Naive thymus-derived CD4-positive, alpha-beta T cell (primary cell): Measurements from ENCODE around the gene PSMB3. TPM values are rescaled to one million over a fixed set of nuclear protein-coding genes. Genes with fewer than 3 reads are reported as not detected.

ENCODE experiments used
- microRNA-seq: library from miRNA; unstranded; fragments of <30 nt; microRNA quantifications from one replicate; pipeline ENCODE4 v1.2.0, GENCODE V29; 2022; ENCODE audit warnings: borderline microRNAs expressed
- polyA plus RNA-seq, 2 donors: library from polyadenylated mRNA; unstranded; fragments of 300-500 nt; fragmentation: Illumina TruSeq; gene quantifications; one replicate each; pipeline ENCODE4 v1.2.3, GENCODE V29; 2021
- total RNA-seq, 6 experiments: library from RNA in 5 of 6; stranded (reverse) in 5 of 6; gene quantifications; 1 replicate in 5 of 6; 2 replicates in 1 of 6; pipeline ENCODE4 v1.2.3 and lab custom pipeline; 2021 to 2026

PSMB3 gene
- total and polyA plus RNA-seq, 7 experiments from 2014 or later, result 60.8 to 410 (median 102) TPM

Small RNA genes within 50 kb of the gene (microRNA-seq; reads per million reads assigned to microRNA genes)
- gene MIR4726, result not detected

Other genes starting within 250 kb of the PSMB3 start
- gene SRCIN1, start 146.8 kb upstream of the PSMB3 start, total RNA-seq, result under 1 TPM in 4 of 5 experiments, not detected in 1; 0.15 to 0.40 (median 0.23) TPM
- gene SRCIN1, start 146.8 kb upstream of the PSMB3 start, polyA plus RNA-seq, result not detected
- gene EPOP, start 77.8 kb upstream of the PSMB3 start, total RNA-seq, result 10 to 100 TPM in 1 of 5 experiments, under 1 TPM in 4; 0.19 to 13.4 (median 0.34) TPM
- gene EPOP, start 77.8 kb upstream of the PSMB3 start, polyA plus RNA-seq, result not detected
- 100 to 1,000 TPM; 287 to 533 (median 384) TPM for gene MLLT6, start 47.5 kb upstream of the PSMB3 start, total RNA-seq
- 10 to 100 TPM; 10.2 to 11.7 TPM for gene MLLT6, start 47.5 kb upstream of the PSMB3 start, polyA plus RNA-seq
- gene CISD3, start 22.4 kb upstream of the PSMB3 start, total RNA-seq, result 10 to 100 TPM in 3 of 5 experiments, 1 to 10 TPM in 2; 8.0 to 39.6 (median 12.9) TPM
- gene CISD3, start 22.4 kb upstream of the PSMB3 start, polyA plus RNA-seq, result 10 to 100 TPM; 33.0 to 39.0 TPM
- 1 to 10 TPM in 1 of 5 experiments, under 1 TPM in 1, not detected in 3; 0.34 to 2.7 TPM for gene PCGF2, start 4.4 kb upstream of the PSMB3 start, total RNA-seq
- under 1 TPM in 1 of 2 donors, not detected in 1; 0.09 TPM for gene PCGF2, start 4.4 kb upstream of the PSMB3 start, polyA plus RNA-seq
- gene PIP4K2B, start 46.8 kb downstream of the PSMB3 start, total RNA-seq, result 10 to 100 TPM; 32.4 to 67.9 (median 49.1) TPM
- gene PIP4K2B, start 46.8 kb downstream of the PSMB3 start, polyA plus RNA-seq, result 10 to 100 TPM; 17.5 to 18.6 TPM
- 10 to 100 TPM; 33.0 to 69.5 (median 53.4) TPM for gene CWC25, start 72.6 kb downstream of the PSMB3 start, total RNA-seq
- gene CWC25, start 72.6 kb downstream of the PSMB3 start, polyA plus RNA-seq, result 1 to 10 TPM; 5.0 to 8.5 TPM
- gene RPL23, start 101.0 kb downstream of the PSMB3 start, total RNA-seq, result 1,000 to 10,000 TPM; 1,312 to 2,438 (median 1,877) TPM
- 1,000 to 10,000 TPM; 1,326 to 1,996 TPM for gene RPL23, start 101.0 kb downstream of the PSMB3 start, polyA plus RNA-seq
- 100 to 1,000 TPM in 4 of 5 experiments, 10 to 100 TPM in 1; 75.3 to 199 (median 113) TPM for gene LASP1, start 117.3 kb downstream of the PSMB3 start, total RNA-seq
- 10 to 100 TPM; 43.4 to 54.5 TPM for gene LASP1, start 117.3 kb downstream of the PSMB3 start, polyA plus RNA-seq
- not detected for gene FBXO47, start 214.7 kb downstream of the PSMB3 start, total RNA-seq
- gene FBXO47, start 214.7 kb downstream of the PSMB3 start, polyA plus RNA-seq, result not detected